Gastrocnemius medialis (tissue), 4 donors: ENCODE results near the gene GARRE1.

Source experiments
- CTCF ChIP-seq, 5 experiments: fragments of 450-650 bp in 3 of 5; fragments of 200-600 bp in 2 of 5; sonication (generic) in 2 of 5; IDR thresholded peaks in 4 of 5; conservative IDR thresholded peaks in 1 of 5; 1 replicate in 4 of 5; 2 replicates in 1 of 5; pipeline ENCODE4 v1.5.1; 2016 to 2019; ENCODE audit warnings: antibody characterized with exemption in 5 of 5, mild to moderate bottlenecking in 3 of 5, moderate library complexity in 3 of 5
- POLR2A ChIP-seq, 2 donors: fragments of 450-650 bp; IDR thresholded peaks; one replicate each; pipeline ENCODE4 v1.6.1; 2017; ENCODE audit warnings: antibody characterized with exemption in 2 of 2, mild to moderate bottlenecking in 2 of 2, moderate library complexity in 2 of 2

- no peak for TF ChIP-seq CTCF (IDR thresholded peaks at IDR 0.05 in 4 of 5, conservative IDR thresholded peaks at IDR 0.05 in 1 of 5)
- no peak for TF ChIP-seq POLR2A (IDR thresholded peaks at IDR 0.05)
These were observed 20.7 kb downstream of the GARRE1 start for GRCh38 chr19:34274827-34275625.
